K562 (cell line): ENCODE results near the gene PRRG4. TPM values are rescaled to one million over a fixed set of nuclear protein-coding genes. Genes with fewer than 3 reads are reported as not detected.

Experiments used
- ARHGAP35 ChIP-seq: fragments of 450-650 bp; IDR thresholded peaks from 2 replicates; pipeline ENCODE4 v1.6.1; 2018; ENCODE audit not compliant: partially characterized antibody
- ARID3A ChIP-seq: IDR thresholded peaks from 2 replicates; pipeline ENCODE4 v1.6.1; 2012; ENCODE audit warnings: low read depth, low read length, improper control_type of control experiment, borderline replicate concordance
- CBX5 ChIP-seq: IDR thresholded peaks from 2 replicates; pipeline ENCODE4 v1.6.1; 2014; ENCODE audit warnings: low read depth, borderline replicate concordance
- CSDE1 ChIP-seq, 2 experiments: fragments of 450-650 bp; IDR thresholded peaks; 2 replicates each; pipeline ENCODE4 v1.6.1; 2016; ENCODE audit warnings: mild to moderate bottlenecking in 1 of 2
- HMGXB4 ChIP-seq: sonication (generic); formaldehyde crosslinking; IDR thresholded peaks from 2 replicates; pipeline ENCODE4 v1.8.1; 2023; ENCODE audit warnings: mild to moderate bottlenecking, missing genetic modification reagents
- KAT2B ChIP-seq: IDR thresholded peaks from one replicate; pipeline ENCODE4 v1.6.1; 2012; ENCODE audit warnings: low read depth, mild to moderate bottlenecking, control low read depth, inconsistent platforms, low read length, moderate library complexity
- LCOR ChIP-seq: sonication (generic); formaldehyde crosslinking; IDR thresholded peaks from 2 replicates; pipeline ENCODE4 v1.8.0; 2022; ENCODE audit warnings: mild to moderate bottlenecking, missing genetic modification reagents
- NCOA1 ChIP-seq: fragments of 450-650 bp; IDR thresholded peaks from 2 replicates; pipeline ENCODE4 v1.6.1; 2016; ENCODE audit warnings: low read depth
- PHF21A ChIP-seq: fragments of 450-650 bp; IDR thresholded peaks from 2 replicates; pipeline ENCODE4 v1.6.1; 2017; ENCODE audit warnings: low read depth, borderline replicate concordance
- PML ChIP-seq: IDR thresholded peaks from 2 replicates; pipeline ENCODE4 v1.6.1; 2012; ENCODE audit warnings: low read length, inconsistent platforms
- STAG1 ChIP-seq: sonication (generic); formaldehyde crosslinking; IDR thresholded peaks from 2 replicates; pipeline ENCODE4 v1.5.0; 2020; ENCODE audit warnings: missing genetic modification reagents, borderline replicate concordance
- ZBTB34 ChIP-seq: fragments of 250-450 bp; sonication (Bioruptor Pico); IDR thresholded peaks from 2 replicates; pipeline ENCODE4 v1.8.0; 2021; ENCODE audit warnings: mild to moderate bottlenecking, moderate library complexity
- ZFP30 ChIP-seq: fragments of 250-450 bp; sonication (Bioruptor Pico); IDR thresholded peaks from 2 replicates; pipeline ENCODE4 v1.8.0; 2022; ENCODE audit warnings: moderate library complexity, mild to moderate bottlenecking, inconsistent platforms, borderline replicate concordance
- ZNF518B ChIP-seq: fragments of 250-450 bp; sonication (Bioruptor Pico); IDR thresholded peaks from 2 replicates; pipeline ENCODE4 v1.5.0; 2021; ENCODE audit warnings: mild to moderate bottlenecking, moderate library complexity
- polyA plus RNA-seq, 8 experiments: library from polyadenylated mRNA; depleted of rRNA in 4 of 8; stranded (reverse) in 5 of 8; unstranded in 3 of 8; fragments of >200 nt; fragmentation: Nextera tagmentation in 2 of 8; fragmentation: Illumina TruSeq in 1 of 8; extraction: Ambion mirVana in 2 of 8; extraction: Trizol in 1 of 8; gene quantifications; 2 replicates each; pipeline versions ENCODE4 v1.2.1 to v1.2.3, GENCODE V29; 2011 to 2014; ENCODE audit warnings: inconsistent platforms in 1 of 8, missing spikeins in 1 of 8
- total RNA-seq, 7 experiments: library from RNA; depleted of rRNA in 6 of 7; stranded (reverse); fragments of >200 nt in 6 of 7; fragmentation: Illumina TruSeq in 2 of 7; extraction: Trizol in 2 of 7; gene quantifications; 2 replicates each; pipeline versions ENCODE4 v1.2.1 to v1.2.3, GENCODE V29; 2011 to 2021; ENCODE audit warnings: low replicate concordance in 1 of 7
- TF ChIP-seq, protein P1 (sequence below): fragments of 250-450 bp; sonication (Bioruptor Pico); IDR thresholded peaks from 2 replicates; pipeline ENCODE4 v1.8.0; 2022; ENCODE audit warnings: inconsistent platforms

PRRG4 gene
- total and polyA plus RNA-seq, 9 of the 15 experiments (the other 6 are each of a cell fraction or from before 2014, with no cell fraction given) = not detected

DNA sequence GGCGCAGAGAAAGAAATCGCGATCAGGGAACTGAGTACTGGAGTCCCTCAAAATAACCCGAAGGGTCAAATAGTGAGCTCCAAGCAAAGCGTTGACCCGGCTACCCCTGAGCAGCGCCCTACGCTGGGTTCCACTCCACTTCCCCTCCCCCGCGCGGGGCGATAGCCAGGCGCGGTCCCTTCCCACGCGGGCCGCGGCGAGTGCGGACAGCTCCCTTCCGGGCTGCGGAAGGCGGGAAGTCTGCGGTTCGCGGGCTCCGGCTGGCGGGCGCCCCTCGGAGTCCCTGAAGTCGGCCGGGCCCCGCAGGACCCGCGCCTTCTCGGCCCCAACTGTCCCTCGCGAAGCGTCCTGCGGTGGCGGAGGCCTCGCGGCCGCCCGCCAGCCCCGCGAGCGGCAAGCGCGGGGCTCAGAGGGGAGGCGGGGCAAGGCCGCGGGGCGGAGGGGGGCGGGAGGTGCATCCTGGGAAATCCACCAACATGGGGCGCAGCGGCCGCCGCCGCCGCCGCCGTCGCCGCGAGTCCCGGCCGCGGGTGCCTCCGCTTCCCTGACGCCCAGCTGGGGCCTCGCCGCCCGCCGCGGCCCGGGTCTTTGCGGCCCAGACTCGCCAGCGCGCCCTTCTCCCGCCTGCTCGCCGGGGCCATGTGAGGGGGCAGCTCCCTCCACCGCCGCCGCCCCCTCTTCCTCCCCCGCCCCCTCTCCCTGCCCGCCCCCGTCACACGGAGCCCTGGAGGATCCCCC, 62.8 kb downstream of the PRRG4 start, which contains the start of gene QSER1 (continued):
- TF ChIP-seq ZNF518B (CRISPR knock-in tag) = no peak
- no peak for TF ChIP-seq ARID3A
- TF ChIP-seq NCOA1 = peak; percentile 34; the same call in 1 of the 2 replicates
- no peak for TF ChIP-seq ZFP30 (CRISPR knock-in tag)
- no peak for TF ChIP-seq STAG1 (CRISPR knock-in tag)
- no peak for TF ChIP-seq ZBTB34
- no peak for TF ChIP-seq KAT2B
- TF ChIP-seq PML = peak; percentile 71
- TF ChIP-seq ARHGAP35 = no peak
- peak; percentile 25; the same call in 1 of the 2 replicates for TF ChIP-seq CBX5
- no peak; the same call in 1 of the 2 replicates for TF ChIP-seq PHF21A
- TF ChIP-seq HMGXB4 (CRISPR knock-in tag) = 0 out of 2 replicates have a peak, but pooled peaks have one; percentile 51
- TF ChIP-seq LCOR (CRISPR knock-in tag) = peak; percentile 55; the same call in 1 of the 2 replicates
- no peak; a peak in 1 of 4 replicates for TF ChIP-seq CSDE1 (IDR thresholded peaks at IDR 0.05)
- TF ChIP-seq, protein P1, sequence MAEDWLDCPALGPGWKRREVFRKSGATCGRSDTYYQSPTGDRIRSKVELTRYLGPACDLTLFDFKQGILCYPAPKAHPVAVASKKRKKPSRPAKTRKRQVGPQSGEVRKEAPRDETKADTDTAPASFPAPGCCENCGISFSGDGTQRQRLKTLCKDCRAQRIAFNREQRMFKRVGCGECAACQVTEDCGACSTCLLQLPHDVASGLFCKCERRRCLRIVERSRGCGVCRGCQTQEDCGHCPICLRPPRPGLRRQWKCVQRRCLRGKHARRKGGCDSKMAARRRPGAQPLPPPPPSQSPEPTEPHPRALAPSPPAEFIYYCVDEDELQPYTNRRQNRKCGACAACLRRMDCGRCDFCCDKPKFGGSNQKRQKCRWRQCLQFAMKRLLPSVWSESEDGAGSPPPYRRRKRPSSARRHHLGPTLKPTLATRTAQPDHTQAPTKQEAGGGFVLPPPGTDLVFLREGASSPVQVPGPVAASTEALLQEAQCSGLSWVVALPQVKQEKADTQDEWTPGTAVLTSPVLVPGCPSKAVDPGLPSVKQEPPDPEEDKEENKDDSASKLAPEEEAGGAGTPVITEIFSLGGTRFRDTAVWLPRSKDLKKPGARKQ (CRISPR knock-in tag) = no peak
